GM19324 (cell line): Measurements from ENCODE around the gene PRL.

Experiments used
- ATAC-seq: cut with Tn5 transposase; IDR thresholded peaks from one replicate; pipeline ENCODE4 v1.9.1; 2021; ENCODE audit warnings: mild to moderate bottlenecking, moderate library complexity; ENCODE audit not compliant: unreplicated experiment, low FRiP score

Gene PRL

DNA sequence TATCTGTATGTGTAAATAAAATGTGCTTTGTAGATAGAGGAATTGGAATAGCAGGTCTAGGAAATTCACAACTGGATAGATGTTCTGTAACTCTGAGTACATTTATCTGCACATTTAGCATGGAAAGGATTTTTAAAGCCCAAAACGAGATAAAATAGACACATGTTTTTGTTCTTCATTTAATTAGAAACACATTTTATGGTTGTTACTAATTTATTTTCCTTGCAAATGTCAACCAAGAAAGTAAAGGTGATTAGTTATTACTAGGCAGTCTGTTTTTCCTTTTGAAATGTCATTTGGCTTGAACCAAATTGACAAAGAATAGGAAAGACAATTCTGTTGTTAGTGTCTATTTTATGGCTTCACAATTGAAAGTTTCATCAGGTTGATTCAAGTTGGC is 769 bp downstream of the PRL start:
- ATAC-seq = no peak

DNA sequence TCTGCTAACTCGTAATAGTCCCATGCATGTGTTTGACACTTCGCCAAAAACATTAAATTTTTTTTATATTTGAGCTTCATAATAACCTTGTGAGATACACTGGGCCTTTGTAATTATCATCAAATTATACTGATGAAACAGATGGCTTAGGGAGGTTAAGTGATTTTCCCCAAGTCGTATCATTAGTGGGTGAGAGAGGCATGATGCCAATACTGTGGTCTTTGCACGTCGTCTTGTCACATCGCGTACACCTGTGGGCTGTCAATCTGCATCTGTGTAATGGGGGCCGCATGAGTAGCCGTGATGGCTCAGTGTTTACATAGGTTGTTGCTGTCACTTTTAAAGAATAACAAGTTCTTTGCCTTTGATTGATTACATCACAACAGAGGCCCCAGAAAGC is 1.7 kb downstream of the PRL start:
- ATAC-seq = no peak

DNA sequence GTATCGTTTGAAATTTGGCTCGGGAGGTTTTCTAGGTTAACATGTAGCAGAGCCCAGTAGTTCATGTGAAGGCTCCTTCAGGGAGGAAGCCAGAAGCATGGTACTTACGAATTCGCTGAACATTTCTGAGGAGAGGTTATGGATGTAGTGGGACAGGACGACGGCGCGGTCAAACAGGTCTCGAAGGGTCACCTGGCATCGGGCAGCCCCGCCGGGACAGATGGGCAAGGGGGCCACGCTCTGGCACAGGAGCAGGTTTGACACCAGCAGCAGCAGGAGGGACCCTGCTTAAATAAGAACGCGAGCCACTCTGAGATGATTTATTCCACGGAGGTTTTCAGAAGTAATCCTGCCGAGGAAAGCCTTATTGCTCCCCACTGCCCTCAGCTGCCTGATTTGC is 2.5 kb downstream of the PRL start:
- no peak for ATAC-seq

DNA sequence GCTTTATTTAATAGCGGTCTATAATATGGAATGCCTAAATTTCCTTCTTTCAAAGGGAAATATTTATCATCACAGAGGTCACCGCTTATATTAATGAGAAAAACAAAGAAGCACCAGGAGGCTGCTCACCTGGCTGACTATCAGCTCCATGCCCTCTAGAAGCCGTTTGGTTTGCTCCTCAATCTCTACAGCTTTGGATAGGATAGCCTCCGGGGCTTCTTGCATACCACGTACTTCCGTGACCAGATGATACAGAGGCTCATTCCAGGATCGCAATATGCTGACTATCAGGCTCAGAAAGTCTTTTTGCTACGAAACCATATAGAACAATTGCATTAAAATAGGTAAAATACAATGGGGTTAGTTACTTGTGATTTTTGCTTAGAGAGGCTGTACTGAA is 6.8 kb downstream of the PRL start:
- ATAC-seq = no peak

DNA sequence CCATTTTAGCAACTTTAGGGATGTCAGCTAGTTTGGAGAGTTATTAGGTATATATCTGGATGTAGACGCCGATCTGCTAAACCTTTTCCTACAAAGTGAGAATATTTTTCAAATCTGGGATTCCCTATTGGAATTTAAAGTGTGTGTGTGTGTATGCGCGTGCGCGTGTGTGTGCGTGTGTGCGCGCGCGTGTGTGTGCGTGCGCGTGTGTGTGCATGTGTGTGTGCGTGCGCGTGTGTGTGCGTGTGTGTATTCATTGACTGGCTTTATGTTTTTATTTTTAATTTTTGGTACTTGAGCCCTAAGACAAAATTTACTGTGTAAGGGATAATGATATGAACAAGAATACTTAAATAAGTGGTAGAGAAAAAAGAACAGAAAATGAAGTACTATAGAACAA is 8.1 kb downstream of the PRL start:
- ATAC-seq = no peak

DNA sequence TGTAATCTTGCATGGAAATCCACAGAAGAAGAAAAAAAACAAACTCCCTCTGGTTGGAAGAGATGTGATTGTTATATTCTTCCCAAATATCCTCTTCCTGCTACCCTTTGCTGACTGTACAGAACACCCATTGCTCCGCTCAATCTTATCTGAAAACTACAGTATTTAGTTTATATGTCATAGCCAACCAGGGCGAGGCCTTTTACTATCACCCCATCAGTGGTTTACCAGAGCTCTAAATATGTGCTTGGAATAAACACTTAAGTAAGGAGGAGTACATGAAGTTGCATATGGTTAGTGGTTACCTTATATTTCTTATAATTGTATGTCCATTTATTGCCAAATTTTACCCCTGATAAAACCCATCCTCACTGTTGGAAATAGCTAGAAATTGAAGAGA is 12.2 kb downstream of the PRL start:
- ATAC-seq = no peak

DNA sequence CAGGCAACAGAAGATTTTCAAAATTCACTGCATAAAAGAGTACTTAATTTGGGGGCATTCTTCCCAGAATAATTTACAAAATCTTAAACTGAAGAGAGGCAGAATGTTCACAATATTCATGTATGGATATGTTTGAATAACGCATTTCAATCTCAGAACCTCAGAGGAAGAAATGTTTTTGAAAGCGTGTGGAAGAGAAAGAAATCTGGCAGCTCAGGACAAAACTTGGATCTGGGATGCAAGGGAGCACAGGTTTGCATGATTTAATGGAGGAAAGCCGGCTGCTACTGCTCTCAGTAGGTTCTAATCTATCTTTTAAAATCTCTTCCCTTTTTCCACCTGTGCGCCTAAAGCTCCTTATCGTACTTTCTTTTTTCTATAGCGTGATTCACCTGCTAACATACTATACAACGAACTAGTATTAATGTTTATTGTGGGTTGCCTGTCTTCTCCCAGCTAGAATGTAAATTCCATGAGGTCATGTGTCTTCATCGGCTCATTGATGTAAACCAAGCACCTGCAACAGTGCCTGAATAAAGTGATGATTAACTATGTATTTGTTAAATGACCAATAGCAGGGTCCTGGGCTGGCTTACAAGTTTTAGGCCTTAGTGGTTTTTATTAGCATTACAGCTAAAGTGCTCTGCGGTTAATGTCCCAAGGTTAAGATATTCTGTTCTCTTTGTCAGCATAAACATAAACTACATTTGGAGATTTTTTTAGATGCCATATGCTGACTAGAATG is 15.3 kb downstream of the PRL start:
- ATAC-seq = no peak

DNA sequence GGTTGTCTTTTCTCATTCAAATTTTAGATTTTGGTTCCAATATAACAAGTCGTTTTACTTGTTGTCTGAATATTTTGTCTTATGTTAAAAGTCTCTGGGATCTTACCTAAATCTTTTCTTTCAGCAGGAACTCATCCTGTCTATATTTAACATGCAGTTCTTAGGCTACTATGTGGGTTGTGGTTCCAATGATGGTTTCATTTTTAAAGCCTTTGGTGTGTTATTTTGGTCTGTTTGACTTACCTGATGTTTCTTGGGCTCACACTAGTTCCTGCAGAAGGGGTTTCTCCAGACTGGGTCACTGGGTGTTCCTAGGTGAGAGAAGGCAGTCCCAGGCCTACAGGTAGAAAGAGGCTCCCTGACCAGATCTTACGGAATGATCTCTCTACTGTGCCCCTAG is 17.4 kb downstream of the PRL start:
- ATAC-seq = no peak

DNA sequence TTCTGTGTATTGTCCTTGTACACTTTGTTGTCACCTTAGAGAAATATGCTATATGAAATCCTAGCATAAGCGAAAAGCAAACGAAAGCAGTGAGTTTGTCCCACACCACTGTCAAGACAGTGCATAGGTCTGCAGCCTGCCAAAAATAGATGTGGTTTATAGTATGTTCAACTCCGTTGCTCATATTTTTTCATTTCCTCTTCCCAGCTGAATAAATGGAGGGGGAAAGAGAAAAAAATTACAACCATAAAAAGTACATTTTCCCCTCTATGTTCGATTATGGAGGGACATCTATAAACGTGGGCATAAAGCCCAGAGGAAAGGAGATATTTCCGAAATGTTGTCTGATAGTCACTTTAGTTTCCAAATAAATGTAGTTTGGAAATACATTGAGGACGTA is 25.8 kb downstream of the PRL start:
- ATAC-seq = no peak

DNA sequence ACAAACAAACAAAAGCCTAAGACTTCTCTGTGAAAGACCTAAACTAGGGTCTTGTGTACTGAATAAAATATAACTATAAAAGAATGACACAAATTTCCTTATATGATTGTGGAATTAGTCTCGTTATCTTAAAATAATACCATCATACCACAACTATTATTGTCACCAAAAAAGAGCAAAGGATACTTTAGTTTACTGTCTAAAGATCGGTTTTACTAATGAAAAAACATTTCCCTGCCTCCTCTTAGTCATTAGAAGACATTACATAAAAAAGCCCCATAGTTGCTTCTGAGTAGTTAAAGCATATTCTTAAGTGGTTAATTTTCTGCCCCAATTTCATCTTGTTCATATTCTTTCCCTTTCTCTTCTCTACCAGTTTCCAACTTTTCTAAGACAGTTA is 33.1 kb downstream of the PRL start:
- ATAC-seq = no peak

DNA sequence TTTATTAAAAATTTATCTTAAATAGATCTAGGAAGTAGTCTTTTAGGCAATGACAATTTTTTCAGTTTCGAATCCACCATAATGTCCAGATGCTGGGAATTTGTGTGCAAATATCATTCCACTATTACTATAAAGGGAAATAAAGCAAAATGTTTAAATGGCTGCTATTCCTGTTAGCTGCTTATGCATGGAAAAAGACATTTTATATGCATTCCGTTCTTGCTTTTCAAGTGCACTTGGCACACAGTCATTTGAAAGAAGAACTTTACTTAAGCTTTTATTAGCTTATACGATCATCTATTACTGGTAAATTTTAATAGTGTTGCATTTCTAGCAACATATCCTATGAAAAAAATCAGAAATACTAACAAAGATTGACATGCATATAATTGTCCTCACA is 42.0 kb downstream of the PRL start:
- ATAC-seq = no peak

DNA sequence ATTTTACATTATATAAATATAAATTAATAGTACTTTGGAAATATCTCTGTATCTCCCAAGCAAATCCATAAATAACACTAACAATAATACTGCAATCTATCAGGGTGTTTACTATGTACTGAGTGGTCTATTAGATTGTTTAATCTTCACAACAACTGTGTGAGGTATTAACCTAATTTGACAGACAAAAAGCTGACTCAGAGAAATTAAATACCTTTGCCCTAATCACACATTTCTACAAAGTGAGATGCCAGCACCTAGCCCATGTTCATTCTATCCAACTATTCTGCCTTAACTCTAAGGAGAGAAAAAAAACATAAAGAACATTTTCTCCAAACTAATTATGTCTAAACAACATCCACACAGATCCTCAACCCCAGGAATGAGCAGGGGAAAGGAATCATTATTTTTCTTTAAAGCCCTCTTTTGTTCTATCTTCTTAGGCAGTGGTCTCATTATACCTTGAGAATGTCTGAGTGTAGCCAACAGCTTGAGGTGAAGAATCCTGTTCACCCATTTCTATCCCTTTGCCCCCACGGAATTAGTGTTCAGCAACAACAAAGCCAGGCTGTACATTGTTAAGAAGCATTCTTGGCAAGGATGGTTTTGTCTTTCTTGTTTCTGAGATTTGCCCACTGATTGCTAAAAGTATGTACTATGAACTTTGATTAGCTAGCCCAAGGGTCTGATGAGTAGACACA is 42.7 kb downstream of the PRL start:
- no peak for ATAC-seq

DNA sequence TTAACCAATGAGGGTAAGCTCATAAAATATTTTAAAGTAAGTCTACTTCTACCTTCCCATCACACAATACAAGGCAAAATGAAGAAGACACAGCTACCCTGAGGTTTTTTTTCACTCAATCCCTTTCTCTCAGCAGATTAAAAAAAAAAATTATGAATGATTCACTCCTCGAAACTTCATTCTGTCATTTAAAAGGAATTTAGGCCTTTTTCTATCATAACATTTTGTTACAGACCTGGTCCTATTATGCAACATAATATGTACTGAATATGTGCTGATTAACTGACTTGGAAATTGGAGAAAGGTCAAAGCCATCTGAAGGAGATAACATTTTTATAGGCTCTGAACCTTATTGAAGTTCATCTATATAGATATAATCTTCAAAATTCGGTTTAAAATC is 45.5 kb downstream of the PRL start:
- no peak for ATAC-seq

DNA sequence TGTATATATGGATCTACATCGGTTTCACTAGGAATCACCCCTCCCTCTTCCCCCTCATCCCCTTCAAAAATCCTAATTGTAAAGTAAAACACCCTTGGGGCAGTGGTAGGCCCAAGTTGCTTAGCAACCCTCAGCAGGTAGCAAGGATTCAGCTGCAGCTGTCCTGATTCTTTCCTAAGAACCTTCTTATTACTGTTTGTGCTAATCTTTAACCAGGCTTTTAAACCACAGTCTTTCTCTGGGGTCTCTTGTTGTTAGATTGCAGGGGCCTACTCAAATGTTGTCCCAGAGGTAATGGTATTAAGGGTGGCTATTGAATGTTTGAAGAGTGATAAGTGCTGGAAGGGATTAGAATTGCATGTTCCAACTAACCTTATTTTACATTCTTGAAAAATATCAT is 46.4 kb downstream of the PRL start:
- no peak for ATAC-seq

DNA sequence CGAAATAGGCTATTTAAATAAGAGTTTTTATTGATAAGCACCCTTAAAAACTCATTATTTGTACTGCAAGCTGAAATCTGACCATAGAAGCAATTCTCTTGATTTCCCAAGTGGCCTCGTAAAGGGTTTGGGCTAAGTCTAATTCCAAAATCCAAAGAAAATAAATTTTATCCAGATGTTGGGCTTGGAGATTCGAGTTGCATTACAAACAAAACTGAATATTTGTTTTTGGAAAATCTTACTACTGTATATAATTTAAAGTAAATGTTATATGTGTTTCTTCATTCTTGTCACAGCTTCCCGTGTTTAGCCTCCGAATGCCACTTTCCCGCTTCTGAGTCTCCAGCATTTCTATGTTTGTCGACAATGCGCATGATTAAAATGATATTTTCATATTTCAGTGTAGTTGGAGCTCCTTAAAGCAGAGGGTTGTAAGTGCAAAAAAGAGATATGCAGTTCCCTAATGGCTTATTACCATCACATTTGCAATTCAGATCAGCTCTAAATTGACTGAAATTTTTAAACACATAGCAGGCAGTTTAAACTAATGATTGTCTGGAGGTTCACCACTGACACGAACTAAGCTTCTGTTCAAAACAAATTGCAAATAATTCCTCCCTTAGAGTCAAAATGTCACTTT is 47.0 kb downstream of the PRL start:
- no peak for ATAC-seq

DNA sequence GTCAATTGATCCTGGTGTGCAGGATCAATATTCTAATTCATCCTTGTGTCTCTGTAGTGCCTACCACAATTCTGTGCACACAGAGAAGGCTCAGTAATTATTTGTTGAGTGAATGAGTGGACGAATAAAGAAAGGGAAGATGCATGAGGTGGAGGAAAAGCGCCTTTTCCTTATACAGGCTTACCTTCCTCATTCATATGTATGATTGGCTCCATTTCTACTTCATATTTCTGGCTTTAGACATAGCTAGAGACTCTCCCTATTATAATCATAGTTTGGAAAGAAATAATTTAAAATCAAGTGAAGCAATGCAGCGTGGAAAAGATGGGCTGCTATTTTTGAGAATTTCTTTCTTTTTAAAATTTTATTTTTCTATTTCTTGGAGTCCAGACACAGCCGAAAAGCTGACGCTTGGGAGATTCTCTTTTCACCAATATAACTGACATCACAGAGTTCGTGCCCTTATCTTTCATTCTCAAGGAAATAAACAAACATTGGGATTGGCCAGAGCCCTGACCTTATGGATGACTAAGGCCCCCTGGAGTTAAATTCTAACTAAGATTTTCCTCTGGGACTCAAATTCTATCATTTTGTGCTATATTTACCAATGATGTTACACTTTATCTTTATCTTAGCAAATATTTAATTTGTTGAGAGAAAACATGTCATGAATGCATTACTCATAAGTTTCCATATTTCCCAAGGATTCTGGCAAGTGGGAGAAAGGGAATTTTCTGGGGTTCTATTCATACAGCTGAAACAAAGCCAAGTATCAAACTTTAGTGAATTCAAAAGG is 48.1 kb downstream of the PRL start:
- ATAC-seq = no peak

DNA sequence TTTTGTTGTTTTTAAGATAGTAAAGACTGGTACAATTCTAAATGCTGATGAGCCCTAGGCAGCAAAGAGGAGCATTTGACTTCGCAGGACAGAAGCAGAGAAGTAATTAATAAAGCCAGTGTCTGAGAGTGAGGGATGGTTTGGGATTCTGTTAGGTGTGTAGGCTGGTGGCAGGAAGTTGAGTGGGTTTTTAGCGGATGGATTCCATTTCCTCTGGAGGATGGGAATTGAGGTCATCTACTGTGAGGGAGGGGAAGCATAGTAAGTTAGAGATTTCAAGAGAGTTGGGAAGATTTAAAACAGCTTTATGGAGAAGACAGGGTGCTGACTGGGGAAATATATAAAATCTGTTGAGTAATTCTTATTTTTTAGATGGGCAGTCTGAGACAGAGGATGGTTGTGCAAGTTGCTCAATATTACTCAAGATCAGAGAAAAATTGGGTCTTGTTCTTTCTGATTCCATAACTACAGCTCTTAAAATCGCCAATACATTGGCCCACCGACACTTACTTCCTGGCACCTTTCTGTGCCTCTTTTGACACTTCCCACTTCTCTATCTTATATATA is 48.8 kb downstream of the PRL start:
- no peak for ATAC-seq

DNA sequence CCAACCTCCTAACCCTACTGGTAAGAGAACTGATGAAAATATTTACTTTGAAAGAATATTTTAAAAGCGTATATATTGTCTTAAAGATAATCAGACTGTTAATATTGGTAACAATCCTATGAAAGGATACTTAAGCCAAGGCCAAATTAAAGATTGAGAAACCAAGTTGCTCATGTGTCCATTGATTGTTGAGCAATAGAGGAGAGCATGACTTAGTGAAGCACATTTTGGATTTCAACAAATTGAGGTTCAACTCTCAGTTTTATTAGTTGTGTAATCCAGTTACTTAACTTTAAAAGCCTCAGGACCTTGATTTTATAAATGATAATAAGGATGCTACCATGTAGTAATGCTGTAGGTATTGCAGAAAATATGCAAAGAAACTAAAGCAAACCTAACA is 56.8 kb downstream of the PRL start:
- ATAC-seq = no peak

DNA sequence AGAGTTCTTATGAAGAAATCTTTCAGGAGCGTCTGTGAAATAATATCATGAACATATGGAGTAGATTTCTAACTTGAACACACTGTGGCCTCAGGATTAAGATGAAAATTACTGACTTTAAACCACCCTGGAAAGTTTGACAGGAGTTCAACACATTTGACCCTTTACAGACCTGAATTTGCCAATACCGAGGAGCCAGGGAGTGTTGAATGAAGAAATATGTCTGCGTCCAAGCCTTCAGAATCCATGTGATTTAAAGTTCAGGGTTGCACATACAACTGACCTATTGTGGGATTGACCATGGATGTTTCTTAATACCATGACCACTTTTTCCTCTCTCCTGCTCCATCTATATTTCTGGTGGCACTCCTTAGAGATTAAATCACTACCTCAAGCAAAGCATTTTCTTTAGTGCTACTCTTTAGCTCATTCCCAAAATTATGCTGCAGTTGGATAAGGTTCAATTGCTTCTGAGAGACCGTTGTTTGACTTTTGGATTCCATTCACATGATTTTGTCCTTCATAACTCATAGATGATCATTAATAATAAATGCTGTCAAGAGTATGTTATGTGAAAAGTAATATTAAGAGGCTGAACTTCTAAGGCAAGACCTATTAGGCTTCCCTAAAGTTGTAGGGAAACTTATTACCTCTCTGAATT is 57.4 kb downstream of the PRL start:
- ATAC-seq = no peak

DNA sequence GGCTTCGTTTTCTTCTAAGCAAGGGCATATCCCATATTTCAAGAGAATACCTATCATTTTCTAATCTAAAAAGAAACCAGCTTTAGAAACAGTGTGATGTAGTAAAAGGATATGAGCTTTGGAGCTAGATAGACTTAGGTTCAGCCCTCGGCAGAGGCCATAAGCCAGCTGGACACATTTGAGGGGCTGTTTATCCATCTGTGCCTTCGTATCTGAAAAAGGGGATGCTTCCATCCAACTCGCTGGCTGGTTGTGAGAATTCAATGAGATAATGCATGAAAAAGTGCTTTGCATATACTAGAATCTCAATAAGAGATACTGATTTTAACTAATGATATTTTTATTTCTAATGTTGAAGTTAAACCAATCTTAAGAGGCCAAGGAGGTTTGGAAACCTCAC is 58.0 kb downstream of the PRL start:
- ATAC-seq = no peak
